H1 (cell line): ENCODE measurements around the gene CDK4. TPM values are rescaled to one million over a fixed set of nuclear protein-coding genes. Genes with fewer than 3 reads are reported as not detected.

ENCODE experiments used
- CTCF ChIA-PET: fragments of 300-600 bp; sonication (Branson Sonifier 250); formaldehyde crosslinking; loops from one replicate; lab custom pipeline; 2021; ENCODE audit not compliant: partially characterized antibody; lab: Charles Lee
- POLR2A ChIA-PET: fragments of 300-600 bp; sonication (Branson Sonifier 250); formaldehyde crosslinking; loops from one replicate; lab custom pipeline; 2021; ENCODE audit warnings: inconsistent platforms; ENCODE audit not compliant: partially characterized antibody; lab: Charles Lee
- DNase-seq, 2 experiments: peaks; one replicate each; pipeline versions ENCODE4 v3.0.0 to v3.0.0-alpha.2; 2010 to 2022; ENCODE audit warnings: low spot score in 2 of 2, low read depth in 1 of 2, mixed read lengths in 1 of 2
- FAIRE-seq: peaks from 2 replicates; lab custom pipeline; 2011; peaks lifted over from hg19 to GRCh38; lab: Jason Lieb, UNC
- H2AFZ ChIP-seq: 2 replicates; pipeline ENCODE4 v1.8.1; 2012; ENCODE audit warnings: low read length, inconsistent platforms
- H2AK5ac ChIP-seq: 2 replicates; pipeline ENCODE4 v1.6.1; 2013; ENCODE audit warnings: low read depth, low read length
- H2BK120ac ChIP-seq: replicated peaks from 2 replicates; pipeline ENCODE3; 2013; ENCODE audit warnings: low read depth, low read length, inconsistent platforms
- H2BK12ac ChIP-seq: 2 replicates; pipeline ENCODE4 v1.6.1; 2013; ENCODE audit warnings: low read depth, low read length
- H2BK15ac ChIP-seq: 2 replicates; pipeline ENCODE4 v1.6.1; 2013; ENCODE audit warnings: low read length
- H2BK20ac ChIP-seq: 2 replicates; pipeline ENCODE4 v1.6.1; 2013; ENCODE audit warnings: low read length
- H2BK5ac ChIP-seq: 2 replicates; pipeline ENCODE4 v1.6.1; 2013; ENCODE audit warnings: low read depth, low read length
- H3K14ac ChIP-seq: 2 replicates; pipeline ENCODE4 v1.6.1; 2013; ENCODE audit warnings: inconsistent platforms; ENCODE audit not compliant: insufficient read length
- H3K18ac ChIP-seq: 2 replicates; pipeline ENCODE4 v1.6.1; 2013; ENCODE audit warnings: low read length; ENCODE audit errors: extremely low read depth
- H3K23ac ChIP-seq: 2 replicates; pipeline ENCODE4 v1.6.1; 2013; ENCODE audit warnings: inconsistent platforms; ENCODE audit not compliant: insufficient read length
- H3K23me2 ChIP-seq: 2 replicates; pipeline ENCODE4 v1.6.1; 2013; ENCODE audit warnings: low read depth, low read length
- H3K27ac ChIP-seq: 2 replicates; pipeline ENCODE4 v1.6.1; 2011; ENCODE audit warnings: low read depth, low read length, inconsistent platforms
- H3K27me3 ChIP-seq, 4 experiments: replicated peaks in 1 of 4; 1 replicate in 1 of 4; 2 replicates in 3 of 4; pipeline versions ENCODE4 v1.6.1 to v1.8.1; 2011 to 2013; ENCODE audit warnings: low read length in 3 of 4, mild to moderate bottlenecking in 3 of 4, inconsistent platforms in 2 of 4, mixed read lengths in 2 of 4, moderate library complexity in 1 of 4; ENCODE audit not compliant: control insufficient read depth in 3 of 4, insufficient read depth in 3 of 4; ENCODE audit errors: extremely low read depth in 1 of 4
- H3K36me3 ChIP-seq, 4 experiments: 2 replicates each; pipeline versions ENCODE4 v1.6.1 to v1.8.1; 2011 to 2013; ENCODE audit warnings: mild to moderate bottlenecking in 4 of 4, low read length in 3 of 4, moderate library complexity in 2 of 4, control low read depth in 1 of 4, inconsistent platforms in 1 of 4; ENCODE audit not compliant: insufficient read depth in 4 of 4, control insufficient read depth in 2 of 4
- H3K4ac ChIP-seq: replicated peaks from 2 replicates; pipeline ENCODE3; 2013; ENCODE audit warnings: low read length, low read depth, mixed read lengths, inconsistent platforms; ENCODE audit not compliant: insufficient read length
- H3K4me1 ChIP-seq, 4 experiments: replicated peaks in 1 of 4; 1 replicate in 1 of 4; 2 replicates in 3 of 4; pipeline versions ENCODE4 v1.6.1 to v1.8.1; 2011 to 2013; ENCODE audit warnings: low read length in 3 of 4, inconsistent platforms in 2 of 4, mixed read lengths in 1 of 4; ENCODE audit not compliant: insufficient read depth in 4 of 4, control insufficient read depth in 3 of 4
- H3K4me2 ChIP-seq, 2 experiments: 2 replicates each; pipeline versions ENCODE4 v1.6.1 to v1.8.1; 2011 to 2013; ENCODE audit warnings: low read depth in 2 of 2, low read length in 2 of 2, control low read depth in 1 of 2, inconsistent platforms in 1 of 2, mild to moderate bottlenecking in 1 of 2; ENCODE audit not compliant: insufficient read depth in 1 of 2
- H3K4me3 ChIP-seq, 4 experiments: fragments of 200-600, 300-600 bp in 1 of 4; sonication (generic), shearing (Covaris generic), sonication (Bioruptor Twin) in 1 of 4; 2 replicates each; pipeline versions ENCODE4 v1.5.1 to v1.8.1; 2011 to 2016; ENCODE audit warnings: low read length in 4 of 4, low read depth in 3 of 4, control low read depth in 2 of 4, inconsistent platforms in 2 of 4, mild to moderate bottlenecking in 2 of 4, mixed read lengths in 1 of 4, moderate library complexity in 1 of 4; ENCODE audit not compliant: insufficient read depth in 2 of 4; ENCODE audit errors: extremely low read depth in 1 of 4
- H3K56ac ChIP-seq: replicated peaks from 2 replicates; pipeline ENCODE3; 2013; ENCODE audit warnings: low read depth, mild to moderate bottlenecking, mixed read lengths, low read length, inconsistent platforms; ENCODE audit not compliant: insufficient read length
- H3K79me1 ChIP-seq: 2 replicates; pipeline ENCODE4 v1.6.1; 2013; ENCODE audit warnings: low read depth, low read length, control low read depth
- H3K79me2 ChIP-seq, 2 experiments: 2 replicates each; pipeline versions ENCODE4 v1.6.1 to v1.8.1; 2012 to 2013; ENCODE audit warnings: low read length in 2 of 2, mild to moderate bottlenecking in 2 of 2, inconsistent platforms in 1 of 2; ENCODE audit not compliant: insufficient read depth in 2 of 2, control insufficient read depth in 1 of 2
- H3K9ac ChIP-seq, 4 experiments: replicated peaks in 1 of 4; 1 replicate in 1 of 4; 2 replicates in 3 of 4; pipeline versions ENCODE4 v1.6.1 to v1.8.1; 2011 to 2013; ENCODE audit warnings: low read depth in 3 of 4, low read length in 3 of 4, control low read depth in 2 of 4, mild to moderate bottlenecking in 2 of 4, moderate library complexity in 2 of 4, inconsistent platforms in 1 of 4; ENCODE audit errors: extremely low read depth in 1 of 4
- H3K9me3 ChIP-seq, 2 experiments: 2 replicates each; pipeline versions ENCODE4 v1.6.1 to v1.8.1; 2012 to 2013; ENCODE audit warnings: mild to moderate bottlenecking in 2 of 2, moderate library complexity in 2 of 2, control low read depth in 1 of 2, inconsistent platforms in 1 of 2, low read depth in 1 of 2, low read length in 1 of 2, mixed read lengths in 1 of 2; ENCODE audit not compliant: insufficient read depth in 2 of 2
- H4K20me1 ChIP-seq, 2 experiments: replicated peaks in 1 of 2; 2 replicates each; pipeline versions ENCODE3 to v1.8.1; 2011 to 2013; ENCODE audit warnings: inconsistent platforms in 2 of 2, low read length in 2 of 2, mild to moderate bottlenecking in 1 of 2; ENCODE audit not compliant: insufficient read depth in 2 of 2, control insufficient read depth in 1 of 2
- H4K5ac ChIP-seq: 2 replicates; pipeline ENCODE4 v1.6.1; 2013; ENCODE audit warnings: low read length, low read depth, mixed read lengths, inconsistent platforms; ENCODE audit not compliant: insufficient read length
- H4K8ac ChIP-seq: 2 replicates; pipeline ENCODE4 v1.8.0; 2013; ENCODE audit warnings: mild to moderate bottlenecking, moderate library complexity, low read length, inconsistent platforms; ENCODE audit not compliant: insufficient read depth; ENCODE audit errors: extremely low read depth
- H4K91ac ChIP-seq: replicated peaks from 2 replicates; pipeline ENCODE3; 2013; ENCODE audit warnings: low read length, mixed read lengths, inconsistent platforms; ENCODE audit not compliant: insufficient read length
- CBX5 ChIP-seq: fragments of 300-800, 300-1000 bp; sonication (generic); IDR thresholded peaks from 2 replicates; pipeline ENCODE4 v1.7.1; 2016; ENCODE audit warnings: antibody characterized with exemption, low read length, low read depth
- CREB1 ChIP-seq: IDR thresholded peaks from 2 replicates; pipeline ENCODE4 v1.6.1; 2012; ENCODE audit warnings: inconsistent platforms
- EP300 ChIP-seq, 2 experiments: IDR thresholded peaks; 1 replicate in 1 of 2; 2 replicates in 1 of 2; pipeline ENCODE4 v1.6.1; 2011 to 2012; ENCODE audit warnings: low read depth in 2 of 2, low read length in 2 of 2, mild to moderate bottlenecking in 2 of 2, borderline replicate concordance in 1 of 2, inconsistent platforms in 1 of 2, moderate library complexity in 1 of 2
- JUN ChIP-seq: IDR thresholded peaks from 2 replicates; pipeline ENCODE4 v1.6.1; 2011; ENCODE audit warnings: low read depth, mild to moderate bottlenecking, improper control_type of control experiment, low read length
- NANOG ChIP-seq: IDR thresholded peaks from 2 replicates; pipeline ENCODE4 v1.6.1; 2011; ENCODE audit warnings: low read length, low read depth, mild to moderate bottlenecking, inconsistent platforms; ENCODE audit not compliant: insufficient read depth, poor library complexity, severe bottlenecking
- POLR2A ChIP-seq, 2 experiments: IDR thresholded peaks; 1 replicate in 1 of 2; 2 replicates in 1 of 2; pipeline ENCODE4 v1.6.1; 2011; ENCODE audit warnings: low read depth in 2 of 2, low read length in 2 of 2, mild to moderate bottlenecking in 2 of 2; ENCODE audit errors: control extremely low read depth in 1 of 2
- RXRA ChIP-seq: IDR thresholded peaks from 2 replicates; pipeline ENCODE4 v1.6.1; 2011; ENCODE audit warnings: low read depth, mild to moderate bottlenecking, low read length, moderate library complexity; ENCODE audit not compliant: insufficient read depth
- SIRT6 ChIP-seq: IDR thresholded peaks from one replicate; pipeline ENCODE4 v1.7.1; 2012; ENCODE audit warnings: low read length, inconsistent platforms
- SP1 ChIP-seq: IDR thresholded peaks from 2 replicates; pipeline ENCODE4 v1.6.1; 2011; ENCODE audit warnings: low read depth, low read length
- WGBS, 2 experiments: shearing (Covaris generic) in 1 of 2; methylation state at CpG; one replicate each; pipeline versions ENCODE4 v1.1.6 to v1.1.7; 2013 to 2015; ENCODE audit warnings: low lambda C conversion rate in 2 of 2, mixed read lengths in 2 of 2, inconsistent platforms in 1 of 2, low coverage in 1 of 2, missing lambda C conversion rate in 1 of 2; ENCODE audit not compliant: insufficient replicate concordance in 2 of 2, insufficient coverage in 1 of 2, insufficient read length in 1 of 2; ENCODE audit errors: extremely low coverage in 1 of 2, missing lambda C conversion rate in 1 of 2; 5-methylcytosine and 5-hydroxymethylcytosine counted together
- polyA plus RNA-seq, 7 experiments: library from polyadenylated mRNA; depleted of rRNA in 3 of 7; stranded (reverse) in 5 of 7; unstranded in 2 of 7; fragments of >200 nt in 5 of 7; fragments of 200-250 nt in 2 of 7; gene quantifications; 1 replicate in 5 of 7; 2 replicates in 1 of 7; 4 replicates in 1 of 7; pipeline versions ENCODE4 v1.2.1 to v1.2.3, GENCODE V29; 2011 to 2013; ENCODE audit warnings: missing spikeins in 2 of 7, mixed read lengths in 2 of 7
- total RNA-seq: library from RNA; stranded (reverse); fragmentation: NEBNext Ultra II Directional; extraction: Animal tissue kit (Norgen Biotek cat#: 25700); gene quantifications from 2 replicates; pipeline ENCODE4 v1.2.1, GENCODE V29; 2021

The CDK4 gene
- total and polyA plus RNA-seq, 2 of the 8 experiments (the other 6 are each of a cell fraction or from before 2014, with no cell fraction given) = 174 to 368 TPM

- Histone ChIP-seq H4K20me1 (peaks cover 0 to 14% of the 10 kb centered on the region in 2 experiments), H2BK12ac (no peak overlapping the region), H3K79me1 (no peaks in the 10 kb centered on the region), H4K91ac (no peak overlapping the region), H2BK15ac (no peak overlapping the region), H3K23ac (no peak overlapping the region), H3K9ac (no peak overlapping the region), H3K36me3 (peaks cover 0 to 3% (median 0%) of the 10 kb centered on the region in 4 experiments; a peak in 2 of 8 replicates), H4K8ac (no peak overlapping the region), H3K56ac (no peak overlapping the region), H3K4me3 (no peak overlapping the region), H3K14ac (no peak overlapping the region), H3K79me2 (no peaks in the 10 kb centered on the region), H3K27me3 (peaks cover 22 to 47% (median 41%) of the 10 kb centered on the region in 4 experiments), H2BK120ac (no peak overlapping the region), H3K23me2 (peaks cover 23% of the 10 kb centered on the region), H2AFZ (no peak overlapping the region), H2BK20ac (no peak overlapping the region), H3K4me2 (no peak overlapping the region), H3K4ac (no peak overlapping the region), H3K4me1 (peaks cover 11 to 22% (median 19%) of the 10 kb centered on the region in 4 experiments), H4K5ac (no peak overlapping the region), H2BK5ac (no peak overlapping the region), H3K18ac (no peak overlapping the region), H2AK5ac (no peak overlapping the region), H3K27ac (no peak overlapping the region), H3K9me3 (no peaks in the 10 kb centered on the region)
- 79% methylated on average over 2 of the region's 2 CpGs; no CpG with 5 or more reads in 1 of the 2 experiments for WGBS, 2 experiments
- POLR2A ChIA-PET = interaction anchor here (1.0 to 5.4 kb wide), 3 partner anchors 10 to 37 kb away, joined by 3 to 21 read pairs (median 3); partner anchors contain the start of genes EEF1AKMT3, METTL1 and TSPAN31
- TF ChIP-seq JUN = no peak
- no peak for TF ChIP-seq POLR2A (IDR thresholded peaks at IDR 0.05; ENCODE audit: control extremely low read depth in 1 of 2, low read depth in 2 of 2, low read length in 2 of 2)
- no peak for TF ChIP-seq CREB1
- TF ChIP-seq NANOG = no peak
- TF ChIP-seq RXRA = no peak
- no peak for TF ChIP-seq CBX5
- TF ChIP-seq SP1 = no peak
- no peak for TF ChIP-seq SIRT6
- no peak for TF ChIP-seq EP300 (IDR thresholded peaks at IDR 0.05; ENCODE audit: borderline replicate concordance in 1 of 2, low read depth in 2 of 2, low read length in 2 of 2)
- DNase-seq (no peak), FAIRE-seq (no peak)
- CTCF ChIA-PET = interaction anchor here (0.7 to 1.3 kb wide), 3 partner anchors 19 to 36 kb away, joined by 3 to 5 read pairs (median 4); no protein-coding TSS in a partner anchor
These were observed 10.4 kb upstream of the CDK4 start for GRCh38 chr12:57762463-57762862.
